Right renal cortex interstitium (tissue), 3 donors: ENCODE measurements around the gene ADAMTS2. TPM values are rescaled to one million over a fixed set of nuclear protein-coding genes. Genes with fewer than 3 reads are reported as not detected.

Experiments used
- DNase-seq, 3 donors: peaks; one replicate each; pipeline ENCODE4 v3.0.0-alpha.2; 2013; ENCODE audit warnings: low read depth in 3 of 3, low spot score in 2 of 3
- polyA plus RNA-seq, 3 donors: library from polyadenylated mRNA; unstranded; fragments of 120-200 nt; gene quantifications; one replicate each; pipeline ENCODE4 v1.2.1, GENCODE V29; 2013; ENCODE audit not compliant: insufficient read length in 3 of 3

Gene ADAMTS2
- polyA plus RNA-seq, 3 donors: 9.4 to 9.6 (median 9.4) TPM

DNA sequence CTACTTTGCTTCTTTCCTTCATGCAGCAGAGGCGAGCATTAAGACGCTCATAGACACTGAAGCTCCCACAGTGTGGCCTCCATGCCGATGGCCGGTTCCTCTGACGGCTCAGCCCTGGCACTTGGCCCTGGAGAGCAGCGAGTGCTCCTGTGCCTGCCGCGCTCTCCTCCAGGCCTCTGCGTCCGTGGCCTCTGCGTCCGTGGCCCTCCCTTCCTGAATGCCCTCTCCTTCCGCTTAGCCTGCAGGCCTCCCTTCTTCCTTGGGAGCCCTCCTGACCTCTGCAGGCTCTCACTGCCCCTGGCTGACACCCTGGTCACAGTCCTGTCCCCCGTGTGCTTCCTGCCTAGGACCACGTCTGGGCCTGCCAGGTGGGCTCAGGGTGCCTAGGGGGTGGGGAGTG lies 192.3 kb downstream of the ADAMTS2 start:
- no peak for DNase-seq

- no peak for DNase-seq
These were observed 192.9 kb downstream of the ADAMTS2 start for GRCh38 chr5:179152144-179152895.

- DNase-seq: no peak
These were observed 193.8 kb downstream of the ADAMTS2 start for GRCh38 chr5:179151286-179152118.

- DNase-seq: no peak
These were observed 195.2 kb downstream of the ADAMTS2 start for GRCh38 chr5:179150011-179150410.

- no peak for DNase-seq
These were observed 196.0 kb downstream of the ADAMTS2 start for GRCh38 chr5:179149278-179149677.

DNA sequence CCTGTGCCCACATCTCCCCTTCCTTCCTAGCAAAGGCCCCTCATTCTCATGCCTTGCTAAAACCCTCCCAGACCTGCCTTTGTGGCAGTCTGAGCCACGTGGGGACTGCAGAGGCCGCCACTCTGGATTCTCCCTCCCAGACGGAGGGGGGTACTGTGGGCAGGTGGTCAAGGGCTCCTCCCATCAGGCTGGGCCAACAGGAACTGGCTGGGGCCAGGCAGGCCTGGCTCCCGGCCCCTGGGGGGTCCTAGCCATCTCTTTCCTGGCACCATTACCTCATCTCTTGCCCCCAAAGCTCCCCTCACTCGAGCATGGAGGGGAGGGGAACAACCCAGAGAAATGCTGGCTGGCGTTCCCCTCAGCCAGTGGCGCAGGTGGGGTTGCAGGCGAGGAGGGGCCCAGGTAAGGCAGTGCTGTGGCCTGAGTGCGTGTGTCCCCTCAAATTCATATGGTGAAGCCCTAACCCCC lies 196.5 kb downstream of the ADAMTS2 start:
- no peak for DNase-seq

GRCh38 chr5:179147991-179148702 lies 197.1 kb downstream of the ADAMTS2 start:
- no peak for DNase-seq

GRCh38 chr5:179146277-179146676 lies 199.0 kb downstream of the ADAMTS2 start:
- DNase-seq: no peak

DNA sequence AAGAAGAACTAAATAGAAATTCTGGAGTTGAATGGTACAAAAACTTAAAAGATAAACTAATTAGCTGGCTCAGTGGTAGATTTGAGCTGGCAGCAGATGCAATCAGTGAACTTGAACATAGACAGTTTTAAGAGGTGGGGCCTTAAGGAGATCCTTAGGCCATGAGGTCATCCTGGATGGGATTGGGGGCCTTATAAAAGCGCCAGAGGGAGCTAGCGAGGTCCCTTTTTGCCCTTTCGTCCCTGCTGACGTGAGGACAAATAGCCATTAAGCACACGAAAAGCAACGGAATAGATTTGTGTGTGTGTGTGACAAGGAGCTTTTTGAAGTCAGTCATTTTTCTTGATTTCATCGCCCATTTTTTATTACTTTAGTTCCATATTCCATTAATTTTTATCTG lies 201.8 kb downstream of the ADAMTS2 start:
- DNase-seq: no peak

DNA sequence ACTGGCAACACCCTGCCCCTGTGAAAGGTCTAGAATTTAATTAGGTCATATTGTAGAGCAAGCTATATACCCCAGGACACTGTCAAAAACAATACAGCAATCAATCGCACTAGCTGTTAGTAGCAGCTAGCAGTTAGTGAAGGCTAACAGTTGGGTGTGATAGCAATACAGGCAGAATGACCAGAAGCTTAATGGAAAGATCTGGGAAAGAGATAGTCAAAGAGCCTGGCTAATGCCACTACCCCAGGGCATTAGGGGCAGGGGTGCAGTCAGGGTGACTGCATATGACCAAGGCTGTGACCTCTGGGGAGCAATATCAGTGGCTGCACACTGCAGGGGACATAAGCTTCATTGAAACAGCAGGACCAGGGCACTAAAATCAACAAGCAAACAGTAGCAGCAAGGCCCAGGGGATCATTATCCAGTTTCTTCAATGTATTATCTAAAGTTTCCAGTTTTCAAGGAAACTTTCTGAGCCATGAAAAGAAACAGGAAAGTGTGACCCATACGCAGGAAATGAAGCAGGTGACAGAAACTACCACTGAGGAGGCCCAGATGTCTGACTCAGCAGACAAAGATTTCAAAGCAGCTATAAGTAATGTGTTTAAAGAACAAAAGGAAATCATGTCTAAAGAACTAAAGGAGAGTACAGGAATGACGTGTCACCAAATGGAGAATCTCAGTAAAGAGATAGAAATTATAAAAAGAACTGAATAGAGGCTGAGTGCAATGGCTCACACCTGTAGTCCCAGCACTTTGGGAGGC lies 202.6 kb downstream of the ADAMTS2 start:
- DNase-seq: no peak

DNA sequence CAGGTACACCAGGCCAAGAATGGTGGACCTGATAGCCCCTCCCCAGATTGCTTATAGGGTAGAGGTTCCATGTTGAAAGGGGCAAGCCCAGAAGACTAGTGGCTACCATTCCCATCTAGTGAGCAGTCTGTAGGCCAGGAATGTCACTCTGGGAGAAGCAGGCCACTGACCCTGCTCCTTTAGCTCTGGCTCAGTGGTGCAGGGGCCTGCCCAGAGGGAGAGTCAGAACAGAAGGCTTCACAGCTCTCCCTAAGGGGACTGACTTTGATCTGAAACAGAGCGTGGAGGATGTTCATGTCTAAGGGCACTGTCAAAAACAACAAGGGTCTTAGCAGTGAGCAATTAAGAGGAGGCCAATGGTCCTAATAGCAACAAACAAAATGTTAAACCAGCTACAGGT lies 203.4 kb downstream of the ADAMTS2 start:
- DNase-seq: no peak

GRCh38 chr5:179140293-179140692 lies 205.0 kb downstream of the ADAMTS2 start:
- DNase-seq: no peak

GRCh38 chr5:179139936-179140235 lies 205.4 kb downstream of the ADAMTS2 start:
- no peak for DNase-seq

DNA sequence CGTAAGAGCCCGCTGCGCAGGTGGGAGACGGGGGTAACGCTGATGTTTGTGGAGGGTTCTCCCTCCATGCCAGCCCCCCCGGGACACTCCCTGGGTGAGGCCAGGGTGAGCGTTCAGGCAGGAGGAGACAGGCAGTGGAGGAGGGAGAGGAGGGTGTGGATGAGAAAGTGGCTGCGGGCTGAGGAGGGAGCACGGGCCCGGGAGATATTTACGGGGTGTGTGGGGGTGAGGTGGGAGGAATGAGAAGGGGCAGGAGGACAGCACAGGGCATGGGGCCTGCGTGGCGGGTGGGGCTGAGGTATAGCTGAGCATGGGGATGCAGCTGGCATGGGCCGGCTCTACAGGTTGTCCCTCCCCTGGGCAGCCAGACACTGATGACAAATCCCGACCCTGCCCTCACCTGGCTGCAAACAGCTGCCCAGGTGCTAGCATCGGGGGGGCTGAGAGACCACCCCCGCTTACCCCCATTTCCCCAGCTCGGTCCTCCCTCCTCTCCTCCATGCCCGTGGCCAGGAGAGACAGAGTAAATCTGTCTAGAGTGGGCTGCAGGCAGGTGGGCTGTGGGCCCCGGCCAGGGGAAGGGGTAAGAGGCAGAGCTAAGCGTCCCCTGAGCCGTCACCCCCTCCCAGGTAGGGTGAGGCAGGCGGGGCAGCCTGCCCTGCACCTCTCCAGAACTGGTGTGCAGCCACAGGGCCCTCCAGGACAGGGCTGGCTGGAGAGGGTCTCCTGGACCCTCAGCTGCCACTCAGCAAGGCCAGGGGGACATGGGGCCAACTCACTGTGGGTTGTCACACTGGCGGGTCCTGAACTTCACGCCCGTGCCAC lies 205.9 kb downstream of the ADAMTS2 start:
- no peak for DNase-seq

GRCh38 chr5:179138568-179138925 lies 206.7 kb downstream of the ADAMTS2 start:
- DNase-seq: no peak

GRCh38 chr5:179137643-179138567 lies 207.4 kb downstream of the ADAMTS2 start:
- no peak for DNase-seq

- no peak for DNase-seq
These were observed 208.1 kb downstream of the ADAMTS2 start for GRCh38 chr5:179137016-179137642.

DNA sequence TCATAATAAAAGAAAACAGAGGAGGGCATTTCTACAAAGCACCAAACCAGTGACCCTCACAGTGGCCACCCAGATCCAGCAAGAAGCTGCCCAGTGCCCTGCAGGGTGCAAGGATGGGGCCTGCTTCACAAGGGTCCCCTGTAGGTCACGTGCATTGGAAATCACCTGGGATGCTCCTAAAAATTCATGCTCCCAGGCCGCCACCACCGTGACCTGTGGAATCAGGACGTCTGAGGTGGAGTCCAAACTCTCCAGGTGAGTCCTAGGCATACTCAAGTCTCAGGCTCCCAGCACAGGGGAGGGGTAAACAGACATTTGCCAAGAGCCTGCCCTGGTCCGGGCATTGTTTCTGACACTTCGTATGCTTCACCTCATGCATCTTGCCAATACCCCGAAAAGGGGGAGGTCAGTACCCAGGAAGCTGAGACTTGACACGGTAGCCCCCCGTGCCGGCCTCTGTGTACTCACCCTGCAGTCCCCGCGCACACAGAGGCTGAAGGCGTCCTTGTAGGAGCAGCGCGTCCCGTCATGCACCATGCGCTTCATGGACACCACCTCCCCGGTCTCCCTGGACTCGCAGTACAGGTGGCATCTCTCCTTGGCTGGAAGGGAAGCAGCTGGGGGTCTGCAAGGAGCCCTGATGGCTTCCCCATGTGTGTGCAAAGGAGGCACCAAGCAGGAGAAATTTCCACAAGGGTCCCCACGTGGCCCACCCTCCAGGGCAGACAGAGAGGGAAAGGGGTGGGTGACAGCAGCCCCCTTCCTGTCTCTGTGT lies 209.6 kb downstream of the ADAMTS2 start:
- no peak for DNase-seq
